CD14-positive monocyte (primary cell): ENCODE data around the gene CEP85L. TPM values are rescaled to one million over a fixed set of nuclear protein-coding genes. Genes with fewer than 3 reads are reported as not detected.

ENCODE experiments used
- DNase-seq, 3 donors: peaks; one replicate each; pipeline ENCODE4 v3.0.0-alpha.2; 2011 to 2022
- H2AFZ ChIP-seq: 2 replicates; pipeline ENCODE4 v1.6.0; 2012; ENCODE audit warnings: mild to moderate bottlenecking, low read depth, low read length, inconsistent platforms; ENCODE audit not compliant: insufficient read depth, poor library complexity, severe bottlenecking
- H3K27ac ChIP-seq, 2 donors: 1 replicate in 1 of 2; 2 replicates in 1 of 2; pipeline ENCODE4 v1.5.1; 2012 to 2013; ENCODE audit warnings: low read length in 2 of 2, control low read depth in 1 of 2, inconsistent platforms in 1 of 2, low read depth in 1 of 2, mild to moderate bottlenecking in 1 of 2
- H3K27me3 ChIP-seq, 2 donors: one replicate each; pipeline versions ENCODE4 v1.6.0 to v1.6.1; 2011 to 2013; ENCODE audit warnings: low read length in 2 of 2; ENCODE audit not compliant: control insufficient read depth in 2 of 2, insufficient read depth in 2 of 2
- H3K36me3 ChIP-seq, 2 donors: replicated peaks in 1 of 2; 1 replicate in 1 of 2; 2 replicates in 1 of 2; pipeline versions ENCODE4 v1.5.1 to v1.6.1; 2012 to 2013; ENCODE audit warnings: low read length in 2 of 2, control low read depth in 1 of 2, inconsistent platforms in 1 of 2, mild to moderate bottlenecking in 1 of 2; ENCODE audit not compliant: insufficient read depth in 2 of 2, control insufficient read depth in 1 of 2
- H3K4me1 ChIP-seq, 2 donors: 1 replicate in 1 of 2; 2 replicates in 1 of 2; pipeline versions ENCODE4 v1.5.1 to v1.6.1; 2012 to 2013; ENCODE audit warnings: low read length in 2 of 2, control low read depth in 1 of 2, inconsistent platforms in 1 of 2, mild to moderate bottlenecking in 1 of 2, moderate library complexity in 1 of 2; ENCODE audit not compliant: insufficient read depth in 2 of 2, control insufficient read depth in 1 of 2
- H3K4me2 ChIP-seq: replicated peaks from 2 replicates; pipeline ENCODE3; 2012; ENCODE audit warnings: low read length, moderate library complexity, mild to moderate bottlenecking; ENCODE audit not compliant: poor library complexity, severe bottlenecking; ENCODE audit errors: extremely low read depth
- H3K4me3 ChIP-seq, 3 experiments: fragments of 200-600 bp in 1 of 3; sonication (generic) in 1 of 3; replicated peaks in 1 of 3; 1 replicate in 2 of 3; 2 replicates in 1 of 3; pipeline ENCODE4 v1.5.1; 2011 to 2013; ENCODE audit warnings: low read length in 3 of 3, mild to moderate bottlenecking in 3 of 3, control low read depth in 2 of 3, low read depth in 2 of 3, inconsistent platforms in 1 of 3, moderate library complexity in 1 of 3
- H3K79me2 ChIP-seq: 2 replicates; pipeline ENCODE4 v1.6.0; 2012; ENCODE audit warnings: mild to moderate bottlenecking, control low read depth, inconsistent platforms, low read length, moderate library complexity; ENCODE audit not compliant: insufficient read depth
- H3K9ac ChIP-seq: 2 replicates; pipeline ENCODE4 v1.6.0; 2017; ENCODE audit warnings: low read length, mild to moderate bottlenecking; ENCODE audit not compliant: insufficient read depth, poor library complexity, severe bottlenecking
- H3K9me3 ChIP-seq, 2 donors: replicated peaks in 1 of 2; 1 replicate in 1 of 2; 2 replicates in 1 of 2; pipeline versions ENCODE4 v1.5.1 to v1.6.1; 2012 to 2013; ENCODE audit warnings: low read length in 2 of 2, control low read depth in 1 of 2; ENCODE audit not compliant: control insufficient read depth in 1 of 2, insufficient read depth in 1 of 2
- H4K20me1 ChIP-seq: 2 replicates; pipeline ENCODE4 v1.6.0; 2012; ENCODE audit warnings: mild to moderate bottlenecking, low read length, control low read depth, moderate library complexity; ENCODE audit not compliant: insufficient read depth
- H3K27ac Mint-ChIP-seq, 7 donors: one replicate each; pipeline ENCODE4 v1.8.0; 2020; ENCODE audit warnings: mild to moderate bottlenecking in 7 of 7, mixed read lengths in 7 of 7, moderate library complexity in 6 of 7, inconsistent platforms in 2 of 7
- H3K27me3 Mint-ChIP-seq, 3 donors: one replicate each; pipeline ENCODE4 v1.8.0; 2021 to 2022; ENCODE audit warnings: low read depth in 3 of 3, mild to moderate bottlenecking in 3 of 3, mixed read lengths in 3 of 3, moderate library complexity in 3 of 3, inconsistent platforms in 1 of 3
- H3K36me3 Mint-ChIP-seq, 2 donors: one replicate each; pipeline ENCODE4 v1.8.0; 2020; ENCODE audit warnings: mixed read lengths in 2 of 2, inconsistent platforms in 1 of 2, mild to moderate bottlenecking in 1 of 2
- H3K4me1 Mint-ChIP-seq: one replicate; pipeline ENCODE4 v1.8.0; 2020; ENCODE audit warnings: mild to moderate bottlenecking, mixed read lengths
- H3K4me3 Mint-ChIP-seq, 2 donors: one replicate each; pipeline ENCODE4 v1.8.0; 2020; ENCODE audit warnings: mild to moderate bottlenecking in 2 of 2, mixed read lengths in 2 of 2, moderate library complexity in 1 of 2
- H3K9me3 Mint-ChIP-seq, 7 donors: one replicate each; pipeline ENCODE4 v1.8.0; 2020 to 2022; ENCODE audit warnings: mixed read lengths in 7 of 7, mild to moderate bottlenecking in 6 of 7, moderate library complexity in 6 of 7, inconsistent platforms in 2 of 7
- WGBS: methylation state at CpG from one replicate; pipeline ENCODE4 v1.1.5; 2013; ENCODE audit warnings: missing lambda C conversion rate; ENCODE audit not compliant: insufficient coverage; 5-methylcytosine and 5-hydroxymethylcytosine counted together
- intact Hi-C, 2 donors: fragments of 100-400 bp; cut with micrococcal nuclease; formaldehyde crosslinking; loops; one replicate each; pipeline versions ENCODE4 v1.15.0 to v1.15.1; 2023
- polyA plus RNA-seq, 3 donors: library from polyadenylated mRNA; depleted of rRNA in 1 of 3; unstranded in 2 of 3; stranded (reverse) in 1 of 3; fragments of 300-500 nt in 2 of 3; fragments of >200 nt in 1 of 3; fragmentation: Illumina TruSeq in 2 of 3; gene quantifications; 1 replicate in 2 of 3; 2 replicates in 1 of 3; pipeline ENCODE4 v1.2.3, GENCODE V29; 2012 to 2021
- TF ChIP-seq, protein P1 (sequence below): fragments of 200-600 bp; IDR thresholded peaks from one replicate; pipeline ENCODE4 v1.8.0; 2022; ENCODE audit warnings: antibody characterized with exemption, mild to moderate bottlenecking

Gene CEP85L
- polyA plus RNA-seq, 3 donors: 14.9 to 38.3 (median 19.6) TPM

DNA sequence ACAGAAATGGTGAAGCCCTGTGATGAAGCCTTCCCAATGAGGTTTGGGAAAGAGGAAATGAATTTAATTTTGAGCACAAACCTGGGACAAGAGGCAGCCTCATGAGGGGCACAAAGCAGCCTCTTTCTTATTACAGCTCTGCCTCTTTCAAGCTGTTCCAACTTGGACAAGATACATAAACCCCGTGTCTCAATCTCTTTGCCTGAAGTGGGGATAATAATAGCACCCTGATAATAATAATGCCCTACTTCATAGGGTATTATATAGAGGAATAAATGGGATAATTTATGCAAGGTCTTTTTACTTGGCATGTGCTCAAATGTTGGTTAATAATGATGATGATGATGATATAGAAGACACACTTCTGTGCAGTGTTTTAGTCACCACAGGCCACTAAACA is 194.4 kb downstream of the CEP85L start:
- H3K4me3 ChIP-seq: no peak overlapping the region
- peaks cover 6 to 23% (median 11%) of the 10 kb centered on the region in 7 donors for H3K9me3 Mint-ChIP-seq
- TF ChIP-seq, protein P1, sequence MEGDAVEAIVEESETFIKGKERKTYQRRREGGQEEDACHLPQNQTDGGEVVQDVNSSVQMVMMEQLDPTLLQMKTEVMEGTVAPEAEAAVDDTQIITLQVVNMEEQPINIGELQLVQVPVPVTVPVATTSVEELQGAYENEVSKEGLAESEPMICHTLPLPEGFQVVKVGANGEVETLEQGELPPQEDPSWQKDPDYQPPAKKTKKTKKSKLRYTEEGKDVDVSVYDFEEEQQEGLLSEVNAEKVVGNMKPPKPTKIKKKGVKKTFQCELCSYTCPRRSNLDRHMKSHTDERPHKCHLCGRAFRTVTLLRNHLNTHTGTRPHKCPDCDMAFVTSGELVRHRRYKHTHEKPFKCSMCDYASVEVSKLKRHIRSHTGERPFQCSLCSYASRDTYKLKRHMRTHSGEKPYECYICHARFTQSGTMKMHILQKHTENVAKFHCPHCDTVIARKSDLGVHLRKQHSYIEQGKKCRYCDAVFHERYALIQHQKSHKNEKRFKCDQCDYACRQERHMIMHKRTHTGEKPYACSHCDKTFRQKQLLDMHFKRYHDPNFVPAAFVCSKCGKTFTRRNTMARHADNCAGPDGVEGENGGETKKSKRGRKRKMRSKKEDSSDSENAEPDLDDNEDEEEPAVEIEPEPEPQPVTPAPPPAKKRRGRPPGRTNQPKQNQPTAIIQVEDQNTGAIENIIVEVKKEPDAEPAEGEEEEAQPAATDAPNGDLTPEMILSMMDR: no peak
- peaks cover 12 to 18% of the 10 kb centered on the region in 2 donors for H3K9me3 ChIP-seq
- peaks cover under 1 to 2% of the 10 kb centered on the region in 2 donors for H3K36me3 ChIP-seq
- intact Hi-C loops: no loop called here
- no peaks in the 10 kb centered on the region for H3K79me2 ChIP-seq
- H3K4me1 ChIP-seq: no peaks in the 10 kb centered on the region
- no peak overlapping the region for H3K4me2 ChIP-seq
- H3K4me1 Mint-ChIP-seq: no peaks in the 10 kb centered on the region
- H4K20me1 ChIP-seq: no peaks in the 10 kb centered on the region
- H3K27me3 ChIP-seq: no peaks in the 10 kb centered on the region
- DNase-seq: no peak
- H3K27me3 Mint-ChIP-seq: no peaks in the 10 kb centered on the region
- no peak overlapping the region for H3K27ac Mint-ChIP-seq
- no peak overlapping the region for H2AFZ ChIP-seq
- H3K9ac ChIP-seq: no peak overlapping the region
- no CpG with 5 or more reads among the region's 1 CpG for WGBS
- H3K27ac ChIP-seq: no peak overlapping the region
- no peak overlapping the region for H3K4me3 Mint-ChIP-seq
- H3K36me3 Mint-ChIP-seq: peaks cover 0 to 5% of the 10 kb centered on the region in 2 donors

DNA sequence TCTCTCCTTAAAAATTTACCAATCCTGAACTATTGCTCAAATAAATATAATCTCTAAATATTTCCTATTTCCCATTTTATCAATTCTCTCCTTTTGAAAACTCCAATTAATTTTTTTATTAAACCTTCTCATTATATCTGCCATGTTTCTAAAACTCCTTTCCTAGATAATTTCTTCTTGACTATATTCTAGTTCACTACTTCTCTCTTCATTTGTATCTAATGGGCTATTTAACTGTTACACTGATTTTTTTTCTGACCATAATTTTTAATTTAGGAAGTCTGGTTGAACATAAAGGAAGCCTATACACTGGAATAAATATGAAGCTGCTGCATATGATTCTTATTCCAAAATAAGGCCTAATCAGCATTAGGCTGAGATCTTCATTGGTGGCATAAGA is 199.6 kb downstream of the CEP85L start:
- H3K36me3 ChIP-seq: no peaks in the 10 kb centered on the region
- peaks cover 19 to 34% (median 32%) of the 10 kb centered on the region in 7 donors for H3K9me3 Mint-ChIP-seq
- no peak overlapping the region for H3K27ac Mint-ChIP-seq
- no peak overlapping the region for H3K9ac ChIP-seq
- H4K20me1 ChIP-seq: no peaks in the 10 kb centered on the region
- intact Hi-C loops: no loop called here
- no peaks in the 10 kb centered on the region for H3K27me3 Mint-ChIP-seq
- H3K4me1 Mint-ChIP-seq: no peaks in the 10 kb centered on the region
- no peak overlapping the region for H3K4me3 ChIP-seq
- no peak overlapping the region for H3K4me2 ChIP-seq
- peaks cover 31 to 34% of the 10 kb centered on the region in 2 donors for H3K9me3 ChIP-seq
- no peak for DNase-seq
- no peaks in the 10 kb centered on the region for H3K36me3 Mint-ChIP-seq
- no peak overlapping the region for H3K27ac ChIP-seq
- TF ChIP-seq, protein P1: no peak
- no peaks in the 10 kb centered on the region for H3K79me2 ChIP-seq
- H3K4me1 ChIP-seq: no peaks in the 10 kb centered on the region
- no peak overlapping the region for H2AFZ ChIP-seq
- no peaks in the 10 kb centered on the region for H3K27me3 ChIP-seq
- H3K4me3 Mint-ChIP-seq: no peak overlapping the region
